B cell (primary cell): ENCODE measurements around the gene ELANE. TPM values are rescaled to one million over a fixed set of nuclear protein-coding genes. Genes with fewer than 3 reads are reported as not detected.

ENCODE experiments used
- ATAC-seq: fragments of 200-7000 bp; cut with Tn5 transposase; one replicate; pipeline ENCODE4 v1.10.0; 2021; ENCODE audit warnings: low read depth, mild to moderate bottlenecking, moderate number of reproducible peaks, moderate library complexity
- CTCF ChIA-PET: fragments of 350-600 bp; sonication (Branson Sonifier 250); formaldehyde crosslinking; loops from one replicate; lab custom pipeline; 2021; ENCODE audit warnings: antibody characterized with exemption, inconsistent platforms; lab: Charles Lee
- POLR2A ChIA-PET: fragments of 350-600 bp; sonication (Branson Sonifier 250); formaldehyde crosslinking; loops from one replicate; lab custom pipeline; 2021; ENCODE audit warnings: antibody characterized with exemption; lab: Charles Lee
- DNase-seq: peaks from one replicate; pipeline ENCODE4 v3.0.0; 2013
- H2AFZ ChIP-seq: 2 replicates; pipeline ENCODE4 v1.6.1; 2012; ENCODE audit warnings: mild to moderate bottlenecking, low read depth, low read length; ENCODE audit not compliant: insufficient read depth, poor library complexity, severe bottlenecking
- H3K27ac ChIP-seq, 2 donors: 1 replicate in 1 of 2; 2 replicates in 1 of 2; pipeline ENCODE4 v1.5.1; 2012 to 2013; ENCODE audit warnings: low read length in 2 of 2, mild to moderate bottlenecking in 2 of 2, moderate library complexity in 1 of 2
- H3K27me3 ChIP-seq, 4 experiments: fragments of 200-600 bp in 1 of 4; sonication (generic) in 1 of 4; replicated peaks in 1 of 4; 1 replicate in 2 of 4; 2 replicates in 2 of 4; pipeline versions ENCODE4 v1.6.1 to v1.7.0; 2013 to 2016; ENCODE audit warnings: low read length in 3 of 4, mild to moderate bottlenecking in 2 of 4, mixed read lengths in 1 of 4, moderate library complexity in 1 of 4; ENCODE audit not compliant: insufficient read depth in 4 of 4, control insufficient read depth in 3 of 4; ENCODE audit errors: control extremely low read depth in 1 of 4
- H3K36me3 ChIP-seq, 2 experiments: replicated peaks in 1 of 2; 1 replicate in 1 of 2; 2 replicates in 1 of 2; pipeline versions ENCODE4 v1.6.1 to v1.7.1; 2013; ENCODE audit warnings: low read length in 1 of 2; ENCODE audit not compliant: insufficient read depth in 2 of 2, control insufficient read depth in 1 of 2; ENCODE audit errors: control extremely low read depth in 1 of 2, extremely low read depth in 1 of 2
- H3K4me1 ChIP-seq, 2 donors: fragments of 200-600 bp in 1 of 2; sonication (generic) in 1 of 2; 1 replicate in 1 of 2; 2 replicates in 1 of 2; pipeline versions ENCODE4 v1.5.1 to v1.6.1; 2013 to 2017; ENCODE audit warnings: low read length in 2 of 2; ENCODE audit not compliant: control insufficient read depth in 2 of 2, insufficient read depth in 2 of 2
- H3K4me2 ChIP-seq: replicated peaks from 2 replicates; pipeline ENCODE3; 2012; ENCODE audit warnings: mild to moderate bottlenecking, low read depth, low read length; ENCODE audit not compliant: poor library complexity, severe bottlenecking
- H3K4me3 ChIP-seq, 5 experiments: fragments of 200-600 bp in 1 of 5; sonication (generic) in 1 of 5; 1 replicate in 3 of 5; 2 replicates in 2 of 5; pipeline versions ENCODE4 v1.5.1 to v1.7.0; 2011 to 2016; ENCODE audit warnings: low read length in 4 of 5, mild to moderate bottlenecking in 4 of 5, low read depth in 2 of 5, control low read depth in 1 of 5, moderate library complexity in 1 of 5; ENCODE audit not compliant: insufficient read depth in 1 of 5; ENCODE audit errors: control extremely low read depth in 1 of 5, extremely low read depth in 1 of 5
- H3K79me2 ChIP-seq: fragments of 200-600 bp; sonication (generic); one replicate; pipeline ENCODE4 v1.6.0; 2016; ENCODE audit warnings: low read length; ENCODE audit not compliant: control insufficient read depth, insufficient read depth
- H3K9ac ChIP-seq: fragments of 200-600 bp; sonication (generic); 2 replicates; pipeline ENCODE4 v1.6.1; 2017; ENCODE audit warnings: mild to moderate bottlenecking, low read length, moderate library complexity
- H3K9me3 ChIP-seq, 3 donors: one replicate each; pipeline versions ENCODE4 v1.6.1 to v1.7.1; 2013; ENCODE audit warnings: low read length in 2 of 3; ENCODE audit not compliant: control insufficient read depth in 2 of 3, insufficient read depth in 1 of 3; ENCODE audit errors: control extremely low read depth in 1 of 3
- H4K20me1 ChIP-seq: 2 replicates; pipeline ENCODE4 v1.6.0; 2012; ENCODE audit warnings: mild to moderate bottlenecking, low read length; ENCODE audit not compliant: insufficient read depth, control insufficient read depth, poor library complexity, severe bottlenecking
- H3K27ac Mint-ChIP-seq: one replicate; pipeline ENCODE4 v1.8.0; 2021; ENCODE audit warnings: mixed read lengths
- H3K27me3 Mint-ChIP-seq: one replicate; pipeline ENCODE4 v1.8.0; 2021; ENCODE audit warnings: mixed read lengths
- H3K4me1 Mint-ChIP-seq: one replicate; pipeline ENCODE4 v1.8.0; 2021; ENCODE audit warnings: mixed read lengths
- H3K4me3 Mint-ChIP-seq: one replicate; pipeline ENCODE4 v1.8.0; 2021; ENCODE audit warnings: mixed read lengths
- H3K9me3 Mint-ChIP-seq: one replicate; pipeline ENCODE4 v1.8.0; 2022; ENCODE audit warnings: mixed read lengths; ENCODE audit not compliant: insufficient read depth
- EZH2 ChIP-seq: IDR thresholded peaks from 2 replicates; pipeline ENCODE4 v1.6.1; 2012; ENCODE audit warnings: borderline replicate concordance, low read depth, mild to moderate bottlenecking, moderate library complexity, low read length; ENCODE audit not compliant: insufficient read depth, poor library complexity, severe bottlenecking
- WGBS: methylation state at CpG from one replicate; pipeline ENCODE4 v1.1.5; 2013; ENCODE audit warnings: missing lambda C conversion rate; ENCODE audit not compliant: insufficient coverage; 5-methylcytosine and 5-hydroxymethylcytosine counted together
- intact Hi-C: fragments of 100-400 bp; cut with micrococcal nuclease; formaldehyde crosslinking; loops from one replicate; pipeline ENCODE4 v1.10.0; 2022
- polyA minus RNA-seq: library from RNA; depleted of rRNA, polyadenylated mRNA; stranded (reverse); fragments of >200 nt; gene quantifications from 2 replicates; pipeline ENCODE4 v1.2.3, GENCODE V29; 2012
- polyA plus RNA-seq: library from polyadenylated mRNA; depleted of rRNA; stranded (reverse); fragments of >200 nt; gene quantifications from 2 replicates; pipeline ENCODE4 v1.2.3, GENCODE V29; 2012
- total RNA-seq, 2 donors: library from RNA; stranded (reverse); fragments of 120-200 nt in 1 of 2; gene quantifications; 1 replicate in 1 of 2; 2 replicates in 1 of 2; pipeline versions ENCODE4 v1.2.3 to v1.2.4, GENCODE V29; 2013 to 2022
- TF ChIP-seq, protein P1 (sequence below): fragments of 200-600 bp; IDR thresholded peaks from one replicate; pipeline ENCODE4 v1.8.0; 2022; ENCODE audit warnings: antibody characterized with exemption, mild to moderate bottlenecking

The ELANE gene
- not detected in 2 replicates for total RNA-seq
- 0.28 TPM for total RNA-seq (2013)
- 0.18 TPM in 1 of 2 replicates, not detected in the other for polyA plus RNA-seq
- not detected in 2 replicates for polyA minus RNA-seq

- POLR2A ChIA-PET, result no interaction called here
Observed at GRCh38 chr19:852136-853013, at the start of gene ELANE. ELANE (plus strand) TSS chr19:852303; CDS start chr19:852329, 26 bp downstream.

More at GRCh38 chr19:852136-853013, at the start of gene ELANE:
- no peak for ATAC-seq
- Mint-ChIP-seq H3K4me1 (no peaks in the 10 kb centered on the region), H3K9me3 (no peaks in the 10 kb centered on the region), H3K27ac (no peak within 1 kb of the TSS), H3K4me3 (no peak within 1 kb of the TSS), H3K27me3 (peaks cover 16% of the 10 kb centered on the region)
- H4K20me1 ChIP-seq, result no peaks in the 10 kb centered on the region
- no peak for DNase-seq
- intact Hi-C loops, result no loop called here
- H3K27me3 ChIP-seq, result peaks cover 0 to 48% (median 13%) of the 10 kb centered on the region in 4 experiments
- H3K27ac ChIP-seq, result no peak within 1 kb of the TSS
- WGBS, result 66% methylated on average over 46 of the region's 55 CpGs
- H3K4me2 ChIP-seq, result no peak within 1 kb of the TSS
- no peak within 1 kb of the TSS for H3K9ac ChIP-seq
- no peak within 1 kb of the TSS for H2AFZ ChIP-seq
- no peaks in the 10 kb centered on the region for H3K79me2 ChIP-seq
- CTCF ChIA-PET, result no interaction called here
- peaks cover 0 to 2% of the 10 kb centered on the region in 2 donors for H3K4me1 ChIP-seq
- TF ChIP-seq, protein P1, sequence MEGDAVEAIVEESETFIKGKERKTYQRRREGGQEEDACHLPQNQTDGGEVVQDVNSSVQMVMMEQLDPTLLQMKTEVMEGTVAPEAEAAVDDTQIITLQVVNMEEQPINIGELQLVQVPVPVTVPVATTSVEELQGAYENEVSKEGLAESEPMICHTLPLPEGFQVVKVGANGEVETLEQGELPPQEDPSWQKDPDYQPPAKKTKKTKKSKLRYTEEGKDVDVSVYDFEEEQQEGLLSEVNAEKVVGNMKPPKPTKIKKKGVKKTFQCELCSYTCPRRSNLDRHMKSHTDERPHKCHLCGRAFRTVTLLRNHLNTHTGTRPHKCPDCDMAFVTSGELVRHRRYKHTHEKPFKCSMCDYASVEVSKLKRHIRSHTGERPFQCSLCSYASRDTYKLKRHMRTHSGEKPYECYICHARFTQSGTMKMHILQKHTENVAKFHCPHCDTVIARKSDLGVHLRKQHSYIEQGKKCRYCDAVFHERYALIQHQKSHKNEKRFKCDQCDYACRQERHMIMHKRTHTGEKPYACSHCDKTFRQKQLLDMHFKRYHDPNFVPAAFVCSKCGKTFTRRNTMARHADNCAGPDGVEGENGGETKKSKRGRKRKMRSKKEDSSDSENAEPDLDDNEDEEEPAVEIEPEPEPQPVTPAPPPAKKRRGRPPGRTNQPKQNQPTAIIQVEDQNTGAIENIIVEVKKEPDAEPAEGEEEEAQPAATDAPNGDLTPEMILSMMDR, result no peak
- TF ChIP-seq EZH2, result no peak
- H3K4me3 ChIP-seq, result no peak within 1 kb of the TSS
- peaks cover 0 to 17% (median 0%) of the 10 kb centered on the region in 3 donors for H3K9me3 ChIP-seq
- no peaks in the 10 kb centered on the region for H3K36me3 ChIP-seq
